Fibroblast of skin of left quadriceps (primary cell): Measurements from ENCODE around the gene MCUB.

Experiments used
- DNase-seq, 2 experiments: peaks; one replicate each; pipeline ENCODE4 v3.0.0-alpha.2; 2013; ENCODE audit warnings: low read depth in 2 of 2

MCUB gene

DNA sequence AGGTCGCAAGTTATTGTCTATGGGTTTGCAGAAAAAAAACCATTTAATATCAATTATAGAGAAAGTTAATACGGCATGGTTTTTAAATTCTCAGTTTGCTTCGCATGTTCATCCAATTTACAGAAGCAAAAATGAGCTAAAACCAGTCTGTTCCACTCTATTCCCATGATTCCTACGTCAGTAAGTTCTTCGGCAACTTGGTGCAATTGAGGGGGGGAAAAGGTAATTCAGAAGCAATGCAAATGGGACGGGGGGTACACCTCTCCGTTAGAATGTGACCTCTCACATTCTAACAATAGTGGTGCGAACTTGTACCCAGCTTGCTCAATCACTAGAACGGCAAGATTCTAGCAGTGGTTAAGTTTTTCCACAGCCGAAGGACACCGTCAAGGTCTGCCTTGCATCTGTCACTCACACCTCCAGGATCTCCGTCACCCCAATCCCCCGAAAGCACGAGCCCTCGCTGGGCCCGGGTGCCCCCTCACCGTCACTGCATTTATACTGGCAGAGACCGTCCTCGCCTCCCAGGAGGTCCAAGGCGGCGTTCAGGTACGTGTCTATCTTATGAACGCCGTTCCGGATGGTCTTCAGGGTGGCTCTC, 169.2 kb downstream of the MCUB start:
- DNase-seq = no peak

DNA sequence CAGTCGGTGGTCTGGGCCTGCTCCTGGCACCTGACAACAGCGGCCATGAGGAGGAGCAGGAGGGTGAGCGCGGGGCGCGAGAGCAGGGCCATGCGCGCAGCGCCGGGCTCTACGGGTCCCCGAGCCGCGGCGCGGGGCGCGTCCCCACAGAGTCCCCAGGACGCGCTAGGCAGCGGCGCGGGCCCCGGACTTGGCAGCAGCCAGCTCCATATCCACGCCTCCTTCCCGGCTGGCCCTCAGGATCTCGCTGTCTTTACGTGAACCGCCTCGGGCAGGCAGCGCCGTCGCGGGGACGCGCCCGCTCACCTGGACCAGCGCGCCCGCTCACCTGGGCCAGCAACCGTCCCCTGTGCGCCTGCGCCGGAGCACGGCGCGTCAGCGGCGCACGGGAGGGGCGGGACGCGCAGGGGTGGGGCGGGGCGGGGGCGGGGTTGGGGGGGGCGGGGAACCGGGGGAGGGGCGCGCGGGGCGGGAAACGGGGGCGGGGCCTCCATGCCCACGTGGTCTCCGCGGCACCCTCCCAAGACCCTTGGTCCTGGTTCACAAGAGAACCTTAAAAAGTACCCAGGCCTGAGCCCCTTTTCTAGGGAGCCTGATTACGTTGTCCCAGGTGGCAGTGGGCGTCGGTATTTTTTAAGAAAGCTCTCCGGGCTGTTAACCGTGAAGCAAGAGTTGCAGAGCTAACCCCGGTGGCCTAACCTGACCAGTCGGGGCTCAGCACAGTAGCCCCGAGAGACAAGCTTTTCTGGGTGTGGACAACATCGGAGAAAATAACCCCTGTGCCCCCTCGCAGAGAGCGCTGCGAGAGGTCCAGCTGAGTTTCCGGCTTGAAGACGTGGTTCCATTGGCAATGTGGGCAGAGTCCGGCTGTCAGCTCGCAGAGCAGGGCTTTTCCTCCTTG, 169.9 kb downstream of the MCUB start, which contains the start of gene PLA2G12A:
PLA2G12A (minus strand) TSS at position 353 of the 901 bp plus-strand sequence; CDS start at position 92, 261 bp downstream.
- peak; percentile 14 to 18 for DNase-seq

DNA sequence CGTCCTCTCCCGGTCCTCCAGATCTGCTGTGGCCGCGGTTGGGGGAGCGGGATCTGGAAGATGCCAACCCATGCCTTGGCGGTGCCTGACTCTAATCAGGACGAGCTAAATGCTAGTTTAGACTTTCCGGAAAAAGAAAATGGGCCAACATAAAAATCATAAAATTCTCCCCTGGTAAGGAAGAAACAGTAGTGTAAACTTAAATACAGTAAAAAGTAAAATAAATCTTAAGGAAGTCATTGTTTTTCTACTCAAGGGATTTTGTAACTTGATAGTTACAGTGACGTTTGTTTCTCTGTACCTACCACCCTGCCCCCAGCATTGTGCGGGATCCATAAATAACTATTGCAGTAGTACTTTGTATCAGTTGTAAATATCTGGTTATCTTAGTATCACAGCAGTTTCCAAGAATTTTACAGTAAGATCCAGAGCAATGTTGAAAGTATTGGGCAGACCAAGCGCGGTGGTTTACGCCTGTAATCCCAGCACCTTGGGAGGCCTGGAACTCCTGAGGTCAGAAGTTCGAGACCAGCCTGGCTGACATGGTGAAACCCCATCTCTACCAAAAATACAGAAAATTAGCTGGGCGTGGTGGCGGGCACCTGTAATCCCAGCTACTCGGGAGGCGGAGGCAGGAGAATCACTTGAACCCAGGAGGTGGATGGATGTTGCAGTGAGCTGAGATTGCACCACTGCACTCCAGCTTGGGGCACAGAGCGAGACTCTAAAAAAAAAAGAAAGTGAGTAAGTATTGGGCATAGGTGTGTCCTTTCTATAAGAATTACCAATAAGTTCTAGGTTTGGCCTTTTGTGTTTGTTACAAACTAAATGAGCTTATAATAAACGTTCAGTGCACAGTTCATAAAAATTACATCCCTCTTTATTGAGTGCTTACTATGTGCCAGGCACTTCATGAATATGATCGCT, 170.8 kb downstream of the MCUB start:
- peak in 1 of 2 experiments; percentile 3 for DNase-seq

DNA sequence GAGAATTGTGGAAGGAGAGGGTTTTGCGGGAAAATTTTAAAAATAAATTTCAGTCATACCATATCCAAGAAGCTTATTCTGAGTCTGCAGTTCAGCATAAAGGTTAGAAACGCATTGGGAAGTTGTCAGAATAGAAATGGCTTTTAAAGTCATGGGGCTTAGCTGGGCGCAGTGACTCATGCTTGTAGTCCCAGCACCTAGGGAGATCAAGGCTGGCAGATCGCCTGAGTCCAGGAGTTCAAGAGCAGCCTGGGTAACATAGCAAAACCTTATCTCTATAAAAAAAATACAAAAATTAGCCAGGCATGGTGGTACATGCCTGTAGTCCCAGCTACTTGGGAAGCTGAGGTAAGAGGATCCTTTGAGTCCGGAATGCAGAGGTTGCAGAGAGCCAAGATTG, 173.7 kb downstream of the MCUB start:
- no peak for DNase-seq

DNA sequence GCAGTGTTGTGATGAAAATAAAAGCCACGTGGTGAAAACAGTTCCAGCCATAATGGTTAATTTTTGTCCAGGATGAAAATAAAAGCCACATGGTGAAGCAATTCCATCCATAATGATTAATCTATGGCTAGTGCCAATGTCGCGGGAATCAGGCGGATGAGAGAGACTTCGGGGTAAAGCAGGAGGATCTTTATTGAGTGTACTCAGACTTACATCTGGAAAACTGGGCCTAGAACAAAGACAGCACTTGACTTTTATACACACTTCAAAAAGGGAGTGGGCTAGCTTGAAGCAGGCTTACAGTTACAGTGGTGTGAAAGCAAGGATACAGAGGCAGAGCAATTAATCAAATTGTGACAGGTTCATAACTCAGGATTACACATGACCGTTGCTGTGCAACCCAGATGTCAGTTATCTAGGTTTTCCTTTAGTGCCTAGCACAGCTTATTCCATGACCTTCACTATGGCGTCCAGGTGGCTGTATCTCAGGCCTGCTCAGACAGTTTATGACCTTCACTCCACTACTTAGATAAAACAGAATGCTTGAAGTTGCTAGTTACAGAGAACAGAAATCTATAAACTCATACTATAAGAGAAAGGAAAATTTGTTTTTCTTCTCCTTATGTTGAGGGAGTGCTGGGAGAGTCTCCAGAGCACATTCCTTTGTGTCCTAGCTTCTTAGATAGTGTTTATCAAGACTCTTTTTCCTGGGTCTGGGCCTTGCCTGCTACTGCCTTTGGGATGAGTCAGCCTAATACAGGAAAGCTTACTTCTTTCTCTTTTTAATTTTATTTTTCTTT, 175.7 kb downstream of the MCUB start:
- no peak for DNase-seq
